Activated CD4-positive, alpha-beta T cell treated with anti-CD3 and anti-CD28 coated beads for 36 hours (primary cell): Measurements from ENCODE around the gene GH2. TPM values are rescaled to one million over a fixed set of nuclear protein-coding genes. Genes with fewer than 3 reads are reported as not detected.
"Not testable (repeated sequence)": the region's sequence is repeated elsewhere in the genome, so short reads cannot be mapped to it uniquely, and the experiment has no call there.

Experiments used
- ATAC-seq: fragments of 200-7000 bp; cut with Tn5 transposase; one replicate; pipeline ENCODE4 v1.10.0; 2021; ENCODE audit warnings: mild to moderate bottlenecking, moderate library complexity
- CTCF ChIA-PET: fragments of 350-600 bp; sonication (Branson Sonifier 250); formaldehyde crosslinking; loops from one replicate; lab custom pipeline; 2021; ENCODE audit warnings: antibody characterized with exemption; lab: Charles Lee
- POLR2A ChIA-PET: fragments of 350-600 bp; sonication (Branson Sonifier 250); formaldehyde crosslinking; loops from one replicate; lab custom pipeline; 2021; ENCODE audit warnings: antibody characterized with exemption, inconsistent platforms; lab: Charles Lee
- DNase-seq: peaks from one replicate; pipeline ENCODE4 v3.0.0-alpha.2; 2020
- H3K27ac Mint-ChIP-seq: one replicate; pipeline ENCODE4 v1.8.0; 2021; ENCODE audit warnings: mixed read lengths
- H3K27me3 Mint-ChIP-seq: one replicate; pipeline ENCODE4 v1.8.0; 2021; ENCODE audit warnings: mixed read lengths
- H3K36me3 Mint-ChIP-seq: one replicate; pipeline ENCODE4 v1.8.0; 2021; ENCODE audit warnings: low read depth, mixed read lengths
- H3K4me1 Mint-ChIP-seq: one replicate; pipeline ENCODE4 v1.8.0; 2021; ENCODE audit warnings: mixed read lengths
- H3K4me3 Mint-ChIP-seq: one replicate; pipeline ENCODE4 v1.8.0; 2021; ENCODE audit warnings: mild to moderate bottlenecking, moderate library complexity, mixed read lengths
- H3K9me3 Mint-ChIP-seq: one replicate; pipeline ENCODE4 v1.8.0; 2021; ENCODE audit warnings: low read depth, mixed read lengths
- intact Hi-C, 2 experiments: fragments of 100-400 bp; cut with DNase I in 1 of 2; cut with micrococcal nuclease in 1 of 2; formaldehyde crosslinking; loops; one replicate each; pipeline versions ENCODE4 v1.14.2 to v1.15.1; 2022 to 2024; cut with DNase I, micrococcal nuclease
- total RNA-seq, 2 experiments: library from RNA; stranded (reverse); gene quantifications; one replicate each; pipeline ENCODE4 v1.2.3, GENCODE V29; 2021

Gene GH2
- total RNA-seq, 2 experiments from 2014 or later = not detected

- ChIA-PET POLR2A (interaction anchor here (0.7 to 1.9 kb wide), 4 partner anchors 25 to 231 kb away, joined by 3 to 10 read pairs (median 6); partner anchors contain the start of genes CCDC47, DDX42 and ICAM2), CTCF (interaction anchor here (0.6 to 2.9 kb wide), 22 partner anchors 10 to 1185 kb away, joined by 3 to 19 read pairs (median 3); partner anchors contain the start of gene MAP3K3)
- no peaks in the 10 kb centered on the region for H3K27me3 Mint-ChIP-seq
- H3K36me3 Mint-ChIP-seq = peaks cover 3% of the 10 kb centered on the region
- intact Hi-C loops = loop anchor here in 1 of 2 experiments (2.0 kb wide), 1 partner anchor 298 kb away; no protein-coding TSS in a partner anchor
- peaks cover 4% of the 10 kb centered on the region for H3K9me3 Mint-ChIP-seq
- peak overlapping the region; percentile 43 for H3K4me3 Mint-ChIP-seq
- peaks cover 20% of the 10 kb centered on the region for H3K4me1 Mint-ChIP-seq
- ATAC-seq = peak; percentile 95
- DNase-seq = peak; percentile 99
- peak overlapping the region; percentile 93 for H3K27ac Mint-ChIP-seq
Measured at GRCh38 chr17:63848834-63849689, 32.7 kb downstream of the GH2 start.

DNA sequence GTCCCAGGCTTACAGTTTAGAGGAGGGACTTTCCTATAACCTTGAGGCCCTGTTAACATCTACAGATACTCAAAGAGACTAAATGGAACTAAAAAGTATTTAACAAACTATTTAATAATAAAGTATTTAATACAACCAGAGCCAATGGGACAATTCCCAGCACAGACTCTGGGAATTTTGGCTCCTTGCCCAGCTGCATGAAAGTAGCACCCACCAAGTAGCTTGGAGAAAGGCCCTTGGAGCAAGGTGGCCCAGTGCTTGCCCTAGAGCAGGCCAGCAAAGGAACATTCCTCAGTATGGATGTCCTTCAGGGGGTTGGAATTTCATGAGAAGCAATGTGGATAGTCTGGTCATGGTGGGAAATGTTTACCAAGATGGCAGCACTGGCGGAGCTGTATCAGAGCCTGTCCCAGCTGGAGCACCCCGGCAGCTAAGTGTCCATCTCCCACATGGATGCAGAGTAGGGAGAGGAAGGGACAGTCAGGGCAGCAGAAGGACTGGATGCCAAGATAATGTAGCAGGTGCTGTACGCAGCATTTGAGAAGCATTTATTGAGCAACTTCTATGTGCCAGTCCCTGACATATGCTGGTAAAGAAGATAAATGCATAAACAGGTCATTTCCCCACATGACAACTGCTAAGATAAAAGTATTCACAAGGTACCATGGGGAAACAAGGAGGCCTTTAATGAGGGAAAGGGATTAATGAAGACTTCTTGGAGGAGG, 34.1 kb downstream of the GH2 start:
- Mint-ChIP-seq H3K27me3 (no peaks in the 10 kb centered on the region), H3K4me3 (peak overlapping the region; percentile 6)
- intact Hi-C loops = loop anchor here in 1 of 2 experiments (2.0 kb wide), 1 partner anchor 299 kb away; no protein-coding TSS in a partner anchor

GRCh38 chr17:63845509-63845908, 36.2 kb downstream of the GH2 start:
- ATAC-seq (no peak), DNase-seq (no peak)
- POLR2A ChIA-PET = no interaction called here
- peaks cover 34% of the 10 kb centered on the region for H3K4me1 Mint-ChIP-seq
- CTCF ChIA-PET = interaction anchor here (0.6 to 3.0 kb wide), 4 partner anchors 20 to 1918 kb away, joined by 3 to 10 read pairs (median 3); no protein-coding TSS in a partner anchor
- no peak overlapping the region for H3K27ac Mint-ChIP-seq
- intact Hi-C loops = no loop called here
- H3K36me3 Mint-ChIP-seq = peaks cover 16% of the 10 kb centered on the region
- H3K4me3 Mint-ChIP-seq = no peak overlapping the region
- no peaks in the 10 kb centered on the region for H3K27me3 Mint-ChIP-seq
- peaks cover 4% of the 10 kb centered on the region for H3K9me3 Mint-ChIP-seq

More for the DNA sequence above, 34.1 kb downstream of the GH2 start:
- Mint-ChIP-seq H3K4me1 (peaks cover 26% of the 10 kb centered on the region), H3K9me3 (peaks cover 4% of the 10 kb centered on the region), H3K27ac (peak overlapping the region; percentile 76), H3K36me3 (peaks cover 3% of the 10 kb centered on the region)
- CTCF ChIA-PET = interaction anchor here (0.7 to 2.9 kb wide), 6 partner anchors 12 to 236 kb away, joined by 3 to 19 read pairs (median 4); no protein-coding TSS in a partner anchor
- no peak for DNase-seq
- POLR2A ChIA-PET = interaction anchor here (0.6 to 1.9 kb wide), 3 partner anchors 9 to 286 kb away, joined by 3 to 10 read pairs (median 4); partner anchors contain the start of genes CCDC47 and DDX42
- no peak for ATAC-seq

GRCh38 chr17:63843910-63844677, 37.6 kb downstream of the GH2 start:
- ChIA-PET POLR2A (interaction anchor here (0.6 to 1.8 kb wide), 5 partner anchors 11 to 70 kb away, joined by 4 to 20 read pairs (median 5); partner anchors contain the start of genes CCDC47 and DDX42), CTCF (interaction anchor here (0.6 to 3.0 kb wide), 7 partner anchors 10 to 83 kb away, joined by 3 to 10 read pairs (median 4); partner anchors contain the start of gene FTSJ3)
- H3K36me3 Mint-ChIP-seq = peaks cover 16% of the 10 kb centered on the region
- intact Hi-C loops = loop anchor here (1.0 to 5.0 kb wide), 15 partner anchors 17 to 819 kb away; partner anchors contain the start of genes CCDC47 (in 2 of the 2), ERN1 (in 2 of the 2), FTSJ3 (in 2 of the 2) and PSMC5 (in 2 of the 2)
- no peak for DNase-seq
- H3K27me3 Mint-ChIP-seq = no peaks in the 10 kb centered on the region
- H3K4me3 Mint-ChIP-seq = peak overlapping the region; percentile 98
- peak overlapping the region; percentile 94 for H3K27ac Mint-ChIP-seq
- H3K4me1 Mint-ChIP-seq = peaks cover 41% of the 10 kb centered on the region
- H3K9me3 Mint-ChIP-seq = peaks cover 4% of the 10 kb centered on the region
- ATAC-seq = no peak

- intact Hi-C loops = loop anchor here (1.0 to 5.0 kb wide), 15 partner anchors 16 to 819 kb away; partner anchors contain the start of genes CCDC47 (in 2 of the 2), ERN1 (in 2 of the 2), FTSJ3 (in 2 of the 2) and PSMC5 (in 2 of the 2)
- ChIA-PET POLR2A (interaction anchor here (0.6 to 1.8 kb wide), 4 partner anchors 10 to 70 kb away, joined by 4 to 20 read pairs (median 6); partner anchors contain the start of genes CCDC47 and DDX42), CTCF (interaction anchor here (0.5 to 3.0 kb wide), 8 partner anchors 16 to 173 kb away, joined by 3 to 10 read pairs (median 4); partner anchors contain the start of gene FTSJ3)
- H3K27me3 Mint-ChIP-seq, H3K9me3 Mint-ChIP-seq: not testable (repeated sequence)
- H3K27ac Mint-ChIP-seq = peak overlapping the region; percentile 94
- peaks cover 42% of the 10 kb centered on the region for H3K4me1 Mint-ChIP-seq
- peaks cover 16% of the 10 kb centered on the region for H3K36me3 Mint-ChIP-seq
- peak; percentile 52 for DNase-seq
- H3K4me3 Mint-ChIP-seq = peak overlapping the region; percentile 98
- ATAC-seq = peak; percentile 13
Measured at GRCh38 chr17:63843387-63843888, 38.3 kb downstream of the GH2 start.

GRCh38 chr17:63842540-63843386, 39.0 kb downstream of the GH2 start, which contains the start of gene SMARCD2:
Gene SMARCD2, minus strand, starts transcription at chr17:63842685. Its CDS starts 11 bp downstream, at chr17:63842674.
- ATAC-seq (peak; percentile 89), DNase-seq (peak; percentile 100)
- H3K36me3 Mint-ChIP-seq = peaks cover 12% of the 10 kb centered on the region
- peak within 1 kb of the TSS; percentile 98 for H3K4me3 Mint-ChIP-seq
- ChIA-PET CTCF (interaction anchor here (0.5 to 3.0 kb wide), 10 partner anchors 10 to 174 kb away, joined by 3 to 10 read pairs (median 4); partner anchors contain the start of gene FTSJ3), POLR2A (interaction anchor here (1.4 to 1.8 kb wide), 3 partner anchors 11 to 69 kb away, joined by 4 to 20 read pairs (median 6); partner anchors contain the start of genes CCDC47 and DDX42)
- H3K27me3 Mint-ChIP-seq = no peaks in the 10 kb centered on the region
- peaks cover 35% of the 10 kb centered on the region for H3K4me1 Mint-ChIP-seq
- no peaks in the 10 kb centered on the region for H3K9me3 Mint-ChIP-seq
- peak within 1 kb of the TSS; percentile 97 for H3K27ac Mint-ChIP-seq
- intact Hi-C loops = loop anchor here (1.0 to 5.0 kb wide), 17 partner anchors 15 to 820 kb away; partner anchors contain the start of genes CCDC47 (in 2 of the 2), ERN1 (in 2 of the 2), FTSJ3 (in 2 of the 2) and PSMC5 (in 2 of the 2)

DNA sequence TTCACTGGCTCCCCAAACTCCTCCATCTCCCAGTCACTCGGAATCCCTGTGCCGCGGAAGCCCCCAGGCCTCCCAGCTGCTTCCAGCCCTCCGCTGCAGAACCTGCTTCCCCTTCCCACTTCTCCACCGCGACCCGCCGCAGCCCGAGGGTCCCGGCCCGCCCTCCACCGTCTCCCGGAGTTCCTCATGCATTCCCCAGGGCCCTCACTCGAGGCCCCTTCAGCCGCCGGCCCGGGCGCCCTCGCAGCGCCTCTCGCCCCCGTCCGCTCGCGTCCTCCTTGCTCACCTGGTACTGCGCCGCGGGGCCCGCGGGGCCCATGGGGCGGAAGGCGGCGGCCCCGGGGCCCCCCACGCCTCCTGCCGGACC, 39.6 kb downstream of the GH2 start:
- intact Hi-C loops = loop anchor here (1.0 to 5.0 kb wide), 10 partner anchors 101 to 821 kb away; partner anchors contain the start of genes CYB561 (in 1 of the 2), DCAF7 (in 1 of the 2), ERN1 (in 1 of the 2) and ICAM2 (in 1 of the 2)
- ChIA-PET POLR2A (interaction anchor here (0.8 to 1.2 kb wide), 5 partner anchors 11 to 69 kb away, joined by 3 to 5 read pairs (median 4); partner anchors contain the start of genes CCDC47 and DDX42), CTCF (interaction anchor here (0.5 to 1.6 kb wide), 8 partner anchors 9 to 144 kb away, joined by 3 to 5 read pairs (median 3); no protein-coding TSS in a partner anchor)
- Mint-ChIP-seq H3K27me3 (no peaks in the 10 kb centered on the region), H3K4me1 (peaks cover 34% of the 10 kb centered on the region), H3K4me3 (peak overlapping the region; percentile 98), H3K27ac (peak overlapping the region; percentile 97), H3K36me3 (peaks cover 12% of the 10 kb centered on the region), H3K9me3 (no peaks in the 10 kb centered on the region)
- no peak for DNase-seq
- ATAC-seq = peak; percentile 15

DNA sequence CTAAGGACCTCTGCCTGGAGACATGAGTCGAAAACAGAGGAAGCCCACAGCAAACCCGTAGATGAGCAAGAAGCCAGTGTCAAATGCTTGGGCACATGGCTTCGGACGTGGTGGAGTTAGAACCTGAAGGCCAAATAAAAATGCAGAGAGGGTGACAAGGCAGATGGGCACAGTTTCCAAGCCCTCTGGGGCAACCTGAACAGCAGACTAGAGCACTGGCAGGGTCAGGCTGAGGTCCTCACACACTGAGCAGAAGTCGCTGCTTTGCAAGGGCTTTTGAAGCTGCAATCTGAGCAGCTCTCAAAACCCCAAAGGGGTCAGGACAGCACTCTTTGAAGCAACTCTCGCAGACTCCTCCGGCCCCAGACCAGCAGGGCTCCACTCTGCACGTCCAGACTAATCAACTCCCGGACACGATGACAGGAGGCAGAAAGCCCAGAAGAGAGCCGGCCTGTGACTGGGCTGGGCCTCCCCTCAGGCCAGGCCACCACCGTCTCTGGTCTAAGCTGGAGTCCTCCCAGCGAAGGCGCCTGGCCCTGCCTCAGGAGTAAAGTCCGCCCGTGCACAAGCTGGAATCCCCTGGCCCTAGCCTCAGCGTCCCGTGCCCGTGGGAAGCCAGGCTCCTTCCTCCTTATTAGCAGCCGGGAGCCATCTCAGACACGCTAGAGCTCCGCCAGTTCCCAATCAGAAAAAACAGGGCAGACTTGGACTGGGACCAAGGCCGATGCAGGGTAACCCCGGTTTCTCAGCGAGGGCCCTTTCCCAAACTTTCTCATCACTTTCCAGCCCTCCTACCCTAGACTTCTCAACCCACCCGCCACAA, 40.2 kb downstream of the GH2 start:
- ATAC-seq = no peak
- peaks cover 18% of the 10 kb centered on the region for H3K36me3 Mint-ChIP-seq
- peak overlapping the region; percentile 98 for H3K4me3 Mint-ChIP-seq
- no peaks in the 10 kb centered on the region for H3K27me3 Mint-ChIP-seq
- DNase-seq = peak; percentile 36
- H3K9me3 Mint-ChIP-seq = no peaks in the 10 kb centered on the region
- CTCF ChIA-PET = interaction anchor here (0.6 to 1.7 kb wide), 9 partner anchors 8 to 148 kb away, joined by 3 to 6 read pairs (median 3); partner anchors contain the start of gene DDX42
- peaks cover 31% of the 10 kb centered on the region for H3K4me1 Mint-ChIP-seq
- H3K27ac Mint-ChIP-seq = peak overlapping the region; percentile 97
- POLR2A ChIA-PET = interaction anchor here (0.6 to 1.2 kb wide), 6 partner anchors 10 to 141 kb away, joined by 3 to 5 read pairs (median 4); partner anchors contain the start of genes CCDC47 and DDX42
- intact Hi-C loops = loop anchor here (1.0 to 5.0 kb wide), 10 partner anchors 100 to 821 kb away; partner anchors contain the start of genes CYB561 (in 1 of the 2), DCAF7 (in 1 of the 2), ERN1 (in 1 of the 2) and ICAM2 (in 1 of the 2)
